ENCODE results near the gene GRK5.

- TF ChIP-seq CTCF (IDR thresholded peaks at IDR 0.05), result no peak
- TF ChIP-seq ZFX (IDR thresholded peaks at IDR 0.05; ENCODE audit: borderline replicate concordance), result no peak
These were observed 245.0 kb downstream of the GRK5 start for GRCh38 chr10:119452396-119452795.
